MM.1S (cell line): ENCODE measurements around the gene CELSR3.

ENCODE experiments used
- DNase-seq: peaks from one replicate; pipeline ENCODE4 v3.0.0-alpha.2; 2015
- H2AFZ ChIP-seq: fragments of 300-600 bp; sonication (generic); 2 replicates; pipeline ENCODE4 v1.6.0; 2016; ENCODE audit warnings: antibody characterized with exemption, low read length
- H3F3A ChIP-seq: fragments of 300-600 bp; sonication (generic); 2 replicates; pipeline ENCODE4 v1.6.1; 2016; ENCODE audit warnings: mild to moderate bottlenecking, antibody characterized with exemption, low read length, moderate library complexity, mixed read lengths; ENCODE audit not compliant: insufficient read depth
- H3K27ac ChIP-seq: fragments of 300-600 bp; sonication (generic); 2 replicates; pipeline ENCODE4 v1.5.1; 2016; ENCODE audit warnings: mild to moderate bottlenecking, low read length
- H3K27me3 ChIP-seq: fragments of 300-600 bp; sonication (generic); replicated peaks from 2 replicates; pipeline ENCODE4 v1.6.0; 2016; ENCODE audit warnings: low read length; ENCODE audit not compliant: insufficient read depth
- H3K36me3 ChIP-seq: fragments of 300-600 bp; sonication (generic); replicated peaks from 2 replicates; pipeline ENCODE4 v1.6.1; 2016; ENCODE audit warnings: mild to moderate bottlenecking, low read length, mixed read lengths; ENCODE audit not compliant: insufficient read depth
- H3K4me1 ChIP-seq: fragments of 300-600 bp; sonication (generic); 2 replicates; pipeline ENCODE4 v1.6.1; 2016; ENCODE audit warnings: low read length, mixed read lengths
- H3K4me2 ChIP-seq: fragments of 300-600 bp; sonication (generic); 2 replicates; pipeline ENCODE4 v1.6.0; 2016; ENCODE audit warnings: low read depth, low read length
- H3K4me3 ChIP-seq: fragments of 300-600 bp; sonication (generic); 2 replicates; pipeline ENCODE4 v1.5.1; 2016; ENCODE audit warnings: low read length, mixed read lengths
- H3K79me2 ChIP-seq: fragments of 300-600 bp; sonication (generic); 2 replicates; pipeline ENCODE4 v1.6.1; 2016; ENCODE audit warnings: mixed run types, low read length, mixed read lengths
- H3K9ac ChIP-seq: fragments of 300-600 bp; sonication (generic); 2 replicates; pipeline ENCODE4 v1.6.1; 2016; ENCODE audit warnings: low read length, mixed read lengths
- H3K9me2 ChIP-seq: fragments of 300-600 bp; sonication (generic); replicated peaks from 2 replicates; pipeline ENCODE4 v1.6.1; 2016; ENCODE audit warnings: mild to moderate bottlenecking, low read length, mixed read lengths; ENCODE audit not compliant: insufficient read depth
- H3K9me3 ChIP-seq: fragments of 300-600 bp; sonication (generic); replicated peaks from 2 replicates; pipeline ENCODE4 v1.6.1; 2016; ENCODE audit warnings: mild to moderate bottlenecking, low read length, mixed read lengths; ENCODE audit not compliant: insufficient read depth
- H4K20me1 ChIP-seq: fragments of 300-600 bp; sonication (generic); 2 replicates; pipeline ENCODE4 v1.6.1; 2016; ENCODE audit warnings: mild to moderate bottlenecking, low read length, moderate library complexity, mixed read lengths; ENCODE audit not compliant: insufficient read depth
- EZH2 ChIP-seq: fragments of 300-600 bp; sonication (generic); optimal IDR thresholded peaks from 2 replicates; pipeline ENCODE3; 2017; ENCODE audit warnings: low read depth, mild to moderate bottlenecking, antibody characterized with exemption, low read length, mixed read lengths
- EZH2phosphoT487 ChIP-seq: fragments of 300-600 bp; sonication (generic); IDR thresholded peaks from 2 replicates; pipeline ENCODE4 v1.6.1; 2018; ENCODE audit warnings: antibody characterized with exemption, low read length
- TF ChIP-seq, protein P1 (sequence below): fragments of 300-600 bp; sonication (generic); IDR thresholded peaks from 2 replicates; pipeline ENCODE4 v1.5.1; 2016; ENCODE audit warnings: antibody characterized with exemption, low read length, mixed read lengths

Gene CELSR3

GRCh38 chr3:48598323-48599076, 64.2 kb downstream of the CELSR3 start:
- H3K9me3 ChIP-seq: no peaks in the 10 kb centered on the region
- no peaks in the 10 kb centered on the region for H4K20me1 ChIP-seq
- no peak overlapping the region for H3K9ac ChIP-seq
- H2AFZ ChIP-seq: no peak overlapping the region
- no peak for TF ChIP-seq EZH2
- TF ChIP-seq, protein P1, sequence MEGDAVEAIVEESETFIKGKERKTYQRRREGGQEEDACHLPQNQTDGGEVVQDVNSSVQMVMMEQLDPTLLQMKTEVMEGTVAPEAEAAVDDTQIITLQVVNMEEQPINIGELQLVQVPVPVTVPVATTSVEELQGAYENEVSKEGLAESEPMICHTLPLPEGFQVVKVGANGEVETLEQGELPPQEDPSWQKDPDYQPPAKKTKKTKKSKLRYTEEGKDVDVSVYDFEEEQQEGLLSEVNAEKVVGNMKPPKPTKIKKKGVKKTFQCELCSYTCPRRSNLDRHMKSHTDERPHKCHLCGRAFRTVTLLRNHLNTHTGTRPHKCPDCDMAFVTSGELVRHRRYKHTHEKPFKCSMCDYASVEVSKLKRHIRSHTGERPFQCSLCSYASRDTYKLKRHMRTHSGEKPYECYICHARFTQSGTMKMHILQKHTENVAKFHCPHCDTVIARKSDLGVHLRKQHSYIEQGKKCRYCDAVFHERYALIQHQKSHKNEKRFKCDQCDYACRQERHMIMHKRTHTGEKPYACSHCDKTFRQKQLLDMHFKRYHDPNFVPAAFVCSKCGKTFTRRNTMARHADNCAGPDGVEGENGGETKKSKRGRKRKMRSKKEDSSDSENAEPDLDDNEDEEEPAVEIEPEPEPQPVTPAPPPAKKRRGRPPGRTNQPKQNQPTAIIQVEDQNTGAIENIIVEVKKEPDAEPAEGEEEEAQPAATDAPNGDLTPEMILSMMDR: no peak
- no peak for TF ChIP-seq EZH2phosphoT487
- no peaks in the 10 kb centered on the region for H3K36me3 ChIP-seq
- H3K27me3 ChIP-seq: peaks cover 13% of the 10 kb centered on the region
- H3K4me3 ChIP-seq: no peak overlapping the region
- no peak overlapping the region for H3K27ac ChIP-seq
- no peaks in the 10 kb centered on the region for H3K79me2 ChIP-seq
- H3K4me1 ChIP-seq: no peaks in the 10 kb centered on the region
- H3K4me2 ChIP-seq: no peak overlapping the region
- DNase-seq: no peak
- no peaks in the 10 kb centered on the region for H3F3A ChIP-seq
- no peaks in the 10 kb centered on the region for H3K9me2 ChIP-seq

DNA sequence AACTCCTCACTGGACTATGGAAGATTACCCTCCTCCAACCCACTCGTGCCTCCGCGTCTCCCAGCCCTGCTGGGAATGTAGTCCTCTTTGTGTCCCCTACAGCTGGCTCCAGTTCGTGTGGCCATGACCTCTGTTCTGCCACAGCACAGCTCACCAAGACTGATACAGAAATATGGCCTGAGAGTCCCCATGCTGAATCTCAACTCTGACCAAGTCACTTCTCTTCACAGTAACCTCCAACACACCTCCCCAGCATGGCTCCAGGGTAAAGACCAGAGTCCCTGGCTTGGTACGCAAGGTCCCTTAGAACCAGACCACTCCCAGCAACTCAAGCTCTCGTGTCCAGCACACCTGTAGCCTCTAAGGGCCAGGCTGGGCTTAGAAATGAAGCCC, 65.3 kb downstream of the CELSR3 start:
- H3K4me2 ChIP-seq: no peak overlapping the region
- no peak overlapping the region for H3K27ac ChIP-seq
- H3K79me2 ChIP-seq: no peaks in the 10 kb centered on the region
- H4K20me1 ChIP-seq: no peaks in the 10 kb centered on the region
- no peak overlapping the region for H3K4me3 ChIP-seq
- no peak overlapping the region for H3K9ac ChIP-seq
- H3F3A ChIP-seq: no peaks in the 10 kb centered on the region
- peaks cover 22% of the 10 kb centered on the region for H3K27me3 ChIP-seq
- no peaks in the 10 kb centered on the region for H3K36me3 ChIP-seq
- H3K9me3 ChIP-seq: no peaks in the 10 kb centered on the region
- no peaks in the 10 kb centered on the region for H3K9me2 ChIP-seq
- H3K4me1 ChIP-seq: no peaks in the 10 kb centered on the region
- TF ChIP-seq EZH2: no peak
- TF ChIP-seq EZH2phosphoT487: no peak
- TF ChIP-seq, protein P1: no peak
- H2AFZ ChIP-seq: no peak overlapping the region
- no peak for DNase-seq

- Histone ChIP-seq H3K36me3 (no peaks in the 10 kb centered on the region), H3K4me3 (no peak overlapping the region), H4K20me1 (no peaks in the 10 kb centered on the region), H3K27ac (no peak overlapping the region), H3K27me3 (peaks cover 28% of the 10 kb centered on the region), H3F3A (no peaks in the 10 kb centered on the region), H3K9ac (no peak overlapping the region), H3K9me2 (no peaks in the 10 kb centered on the region), H3K79me2 (no peaks in the 10 kb centered on the region), H3K9me3 (no peaks in the 10 kb centered on the region), H3K4me1 (no peaks in the 10 kb centered on the region), H2AFZ (no peak overlapping the region), H3K4me2 (no peak overlapping the region)
- TF ChIP-seq, protein P1: no peak
- TF ChIP-seq EZH2 (no peak), EZH2phosphoT487 (no peak)
- no peak for DNase-seq
Observed at GRCh38 chr3:48596676-48597407, 65.8 kb downstream of the CELSR3 start.
